ENCODE measurements around the gene CREBBP.

CREBBP gene

GRCh38 chr16:3865241-3865640 lies 15.3 kb downstream of the CREBBP start:
- FAIRE-seq (no peak), DNase-seq (ENCODE audit: insufficient read length, low spot score) (no peak)
- TF ChIP-seq, protein P1, sequence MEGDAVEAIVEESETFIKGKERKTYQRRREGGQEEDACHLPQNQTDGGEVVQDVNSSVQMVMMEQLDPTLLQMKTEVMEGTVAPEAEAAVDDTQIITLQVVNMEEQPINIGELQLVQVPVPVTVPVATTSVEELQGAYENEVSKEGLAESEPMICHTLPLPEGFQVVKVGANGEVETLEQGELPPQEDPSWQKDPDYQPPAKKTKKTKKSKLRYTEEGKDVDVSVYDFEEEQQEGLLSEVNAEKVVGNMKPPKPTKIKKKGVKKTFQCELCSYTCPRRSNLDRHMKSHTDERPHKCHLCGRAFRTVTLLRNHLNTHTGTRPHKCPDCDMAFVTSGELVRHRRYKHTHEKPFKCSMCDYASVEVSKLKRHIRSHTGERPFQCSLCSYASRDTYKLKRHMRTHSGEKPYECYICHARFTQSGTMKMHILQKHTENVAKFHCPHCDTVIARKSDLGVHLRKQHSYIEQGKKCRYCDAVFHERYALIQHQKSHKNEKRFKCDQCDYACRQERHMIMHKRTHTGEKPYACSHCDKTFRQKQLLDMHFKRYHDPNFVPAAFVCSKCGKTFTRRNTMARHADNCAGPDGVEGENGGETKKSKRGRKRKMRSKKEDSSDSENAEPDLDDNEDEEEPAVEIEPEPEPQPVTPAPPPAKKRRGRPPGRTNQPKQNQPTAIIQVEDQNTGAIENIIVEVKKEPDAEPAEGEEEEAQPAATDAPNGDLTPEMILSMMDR (IDR thresholded peaks at IDR 0.05; ENCODE audit: insufficient read depth, missing control alignments): no peak

- FAIRE-seq (no peak), DNase-seq (ENCODE audit: insufficient read length, low spot score) (no peak)
- TF ChIP-seq, protein P1 (IDR thresholded peaks at IDR 0.05; ENCODE audit: insufficient read depth, missing control alignments): no peak
These were observed 16.0 kb downstream of the CREBBP start for GRCh38 chr16:3864562-3864961.

GRCh38 chr16:3863587-3863986 lies 16.9 kb downstream of the CREBBP start:
- TF ChIP-seq, protein P1 (IDR thresholded peaks at IDR 0.05; ENCODE audit: insufficient read depth, missing control alignments): no peak
- DNase-seq (ENCODE audit: insufficient read length, low spot score) (no peak), FAIRE-seq (no peak)

GRCh38 chr16:3861808-3862451 lies 18.6 kb downstream of the CREBBP start:
- no peak for DNase-seq (ENCODE audit: insufficient read length, low spot score)
- no peak for FAIRE-seq
- TF ChIP-seq, protein P1 (IDR thresholded peaks at IDR 0.05; ENCODE audit: insufficient read depth, missing control alignments): no peak

- FAIRE-seq: no peak
- DNase-seq (ENCODE audit: insufficient read length, low spot score): no peak
- TF ChIP-seq, protein P1 (IDR thresholded peaks at IDR 0.05; ENCODE audit: insufficient read depth, missing control alignments): no peak
These were observed 20.6 kb downstream of the CREBBP start for GRCh38 chr16:3859889-3860288.

GRCh38 chr16:3858801-3859200 lies 21.7 kb downstream of the CREBBP start:
- TF ChIP-seq, protein P1 (IDR thresholded peaks at IDR 0.05; ENCODE audit: insufficient read depth, missing control alignments): no peak
- DNase-seq (ENCODE audit: insufficient read length, low spot score) (no peak), FAIRE-seq (no peak)

GRCh38 chr16:3857189-3858043 lies 23.1 kb downstream of the CREBBP start:
- TF ChIP-seq, protein P1 (IDR thresholded peaks at IDR 0.05; ENCODE audit: insufficient read depth, missing control alignments): no peak
- DNase-seq (ENCODE audit: insufficient read length, low spot score): no peak
- FAIRE-seq: no peak
